ENCODE results near the gene C19orf81. TPM values are rescaled to one million over a fixed set of nuclear protein-coding genes. Genes with fewer than 3 reads are reported as not detected.

The C19orf81 gene
- total and polyA plus RNA-seq, 2 of the 13 experiments (the other 11 are each of a cell fraction or from before 2014, with no cell fraction given), result not detected

DNA sequence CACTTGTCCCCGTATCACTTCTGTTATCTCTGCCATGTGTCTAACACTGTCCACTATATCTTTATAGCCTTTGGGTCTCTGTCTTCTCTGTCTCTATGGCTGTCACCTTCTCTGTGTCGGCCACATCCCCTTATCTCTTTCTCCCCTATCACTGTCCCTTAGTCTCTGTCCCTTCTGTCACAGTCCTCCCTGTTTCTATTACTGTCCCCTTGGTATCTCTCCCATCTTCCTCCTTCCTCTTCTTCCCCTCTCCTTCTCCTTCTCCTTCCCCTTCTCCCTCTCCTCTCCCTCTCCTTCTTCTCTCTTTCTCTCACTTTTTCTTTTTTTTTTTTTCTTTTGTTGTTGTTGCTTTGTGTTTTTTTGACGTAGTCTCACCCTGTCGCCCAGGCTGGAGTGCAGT, 46.3 kb upstream of the C19orf81 start:
- H3K4me2 ChIP-seq (ENCODE audit: low read depth, low read length), result no peak overlapping the region
- TF ChIP-seq AGO1 (IDR thresholded peaks at IDR 0.05; ENCODE audit: low read depth, low read length, poor library complexity, severe bottlenecking), result no peak
- TF ChIP-seq ZNF101 (CRISPR knock-in tag; IDR thresholded peaks at IDR 0.05; ENCODE audit: borderline replicate concordance, low read depth), result no peak
- TF ChIP-seq ZNF44 (CRISPR knock-in tag; IDR thresholded peaks at IDR 0.05), result no peak
- no peak for TF ChIP-seq DR1 (CRISPR knock-in tag; IDR thresholded peaks at IDR 0.05)
- no peak for TF ChIP-seq KDM5B (CRISPR knock-in tag; IDR thresholded peaks at IDR 0.05; ENCODE audit: borderline replicate concordance)
- TF ChIP-seq, protein P1, sequence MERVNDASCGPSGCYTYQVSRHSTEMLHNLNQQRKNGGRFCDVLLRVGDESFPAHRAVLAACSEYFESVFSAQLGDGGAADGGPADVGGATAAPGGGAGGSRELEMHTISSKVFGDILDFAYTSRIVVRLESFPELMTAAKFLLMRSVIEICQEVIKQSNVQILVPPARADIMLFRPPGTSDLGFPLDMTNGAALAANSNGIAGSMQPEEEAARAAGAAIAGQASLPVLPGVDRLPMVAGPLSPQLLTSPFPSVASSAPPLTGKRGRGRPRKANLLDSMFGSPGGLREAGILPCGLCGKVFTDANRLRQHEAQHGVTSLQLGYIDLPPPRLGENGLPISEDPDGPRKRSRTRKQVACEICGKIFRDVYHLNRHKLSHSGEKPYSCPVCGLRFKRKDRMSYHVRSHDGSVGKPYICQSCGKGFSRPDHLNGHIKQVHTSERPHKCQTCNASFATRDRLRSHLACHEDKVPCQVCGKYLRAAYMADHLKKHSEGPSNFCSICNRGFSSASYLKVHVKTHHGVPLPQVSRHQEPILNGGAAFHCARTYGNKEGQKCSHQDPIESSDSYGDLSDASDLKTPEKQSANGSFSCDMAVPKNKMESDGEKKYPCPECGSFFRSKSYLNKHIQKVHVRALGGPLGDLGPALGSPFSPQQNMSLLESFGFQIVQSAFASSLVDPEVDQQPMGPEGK (CRISPR knock-in tag; IDR thresholded peaks at IDR 0.05), result no peak
- TF ChIP-seq HNRNPH1 (optimal IDR thresholded peaks at IDR 0.05; ENCODE audit: low read depth, low read length), result no peak
- TF ChIP-seq ZNF550 (CRISPR knock-in tag; IDR thresholded peaks at IDR 0.05; ENCODE audit: borderline replicate concordance), result no peak
- TF ChIP-seq ZNF274 (CRISPR knock-in tag; IDR thresholded peaks at IDR 0.05), result no peak
- no peak for TF ChIP-seq JARID2 (CRISPR knock-in tag; IDR thresholded peaks at IDR 0.05; ENCODE audit: insufficient replicate concordance)
- TF ChIP-seq, protein P2, sequence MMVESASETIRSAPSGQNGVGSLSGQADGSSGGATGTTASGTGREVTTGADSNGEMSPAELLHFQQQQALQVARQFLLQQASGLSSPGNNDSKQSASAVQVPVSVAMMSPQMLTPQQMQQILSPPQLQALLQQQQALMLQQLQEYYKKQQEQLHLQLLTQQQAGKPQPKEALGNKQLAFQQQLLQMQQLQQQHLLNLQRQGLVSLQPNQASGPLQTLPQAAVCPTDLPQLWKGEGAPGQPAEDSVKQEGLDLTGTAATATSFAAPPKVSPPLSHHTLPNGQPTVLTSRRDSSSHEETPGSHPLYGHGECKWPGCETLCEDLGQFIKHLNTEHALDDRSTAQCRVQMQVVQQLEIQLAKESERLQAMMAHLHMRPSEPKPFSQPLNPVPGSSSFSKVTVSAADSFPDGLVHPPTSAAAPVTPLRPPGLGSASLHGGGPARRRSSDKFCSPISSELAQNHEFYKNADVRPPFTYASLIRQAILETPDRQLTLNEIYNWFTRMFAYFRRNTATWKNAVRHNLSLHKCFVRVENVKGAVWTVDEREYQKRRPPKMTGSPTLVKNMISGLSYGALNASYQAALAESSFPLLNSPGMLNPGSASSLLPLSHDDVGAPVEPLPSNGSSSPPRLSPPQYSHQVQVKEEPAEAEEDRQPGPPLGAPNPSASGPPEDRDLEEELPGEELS (CRISPR knock-in tag; IDR thresholded peaks at IDR 0.05), result no peak
- no peak for TF ChIP-seq KLF15 (CRISPR knock-in tag; IDR thresholded peaks at IDR 0.05; ENCODE audit: borderline replicate concordance)
- TF ChIP-seq ZNF24 (IDR thresholded peaks at IDR 0.05), result no peak
- TF ChIP-seq TBX3 (IDR thresholded peaks at IDR 0.05; ENCODE audit: borderline replicate concordance), result no peak
- no peak for TF ChIP-seq KLF6 (CRISPR knock-in tag; IDR thresholded peaks at IDR 0.05)
- TF ChIP-seq KAT2B (IDR thresholded peaks at IDR 0.05; ENCODE audit: borderline replicate concordance, low read depth, low read length), result no peak
- no peak for TF ChIP-seq ELF1 (CRISPR knock-in tag; IDR thresholded peaks at IDR 0.05)
- TF ChIP-seq ZBTB42 (CRISPR knock-in tag; IDR thresholded peaks at IDR 0.05), result no peak
- TF ChIP-seq JUNB (CRISPR knock-in tag; IDR thresholded peaks at IDR 0.05; ENCODE audit: borderline replicate concordance), result no peak

More for the DNA sequence above, 46.3 kb upstream of the C19orf81 start:
- Histone ChIP-seq H3K36me3 (replicated peaks in 1 of 2; ENCODE audit: control insufficient read depth in 1 of 2, insufficient read depth in 2 of 2, low read length in 2 of 2) (no peaks in the 10 kb centered on the region), H3K27ac (ENCODE audit: extremely low read length, insufficient read depth, low read length) (no peak overlapping the region), H3K9ac (ENCODE audit: insufficient read depth, low read depth, low read length) (no peak overlapping the region), H3K4me3 (replicated peaks in 1 of 3; ENCODE audit: insufficient read depth in 1 of 3, low read depth in 2 of 3, low read length in 3 of 3) (no peak overlapping the region), H4K20me1 (ENCODE audit: insufficient read depth, low read length) (no peaks in the 10 kb centered on the region), H3K9me3 (ENCODE audit: low read length) (no peaks in the 10 kb centered on the region), H3K4me1 (ENCODE audit: insufficient read depth, low read length) (no peaks in the 10 kb centered on the region), H2AFZ (ENCODE audit: low read length) (no peak overlapping the region), H3K79me2 (ENCODE audit: insufficient read depth, low read length) (no peaks in the 10 kb centered on the region), H3K27me3 (ENCODE audit: control insufficient read depth in 1 of 2, insufficient read depth in 2 of 2, low read length in 2 of 2) (peaks cover 1 to 22% of the 10 kb centered on the region in 2 experiments; a peak in 2 of 5 replicates)
- no peak for ATAC-seq
- ChIA-PET CTCF (ENCODE audit: low intra/inter-chr PET ratio, low total read pairs) (no interaction called here), POLR2A (no interaction called here)
- no TSS peak for BruUV-seq (replicated peaks)
- intact Hi-C loops (cut with micrococcal nuclease; ENCODE audit: unreplicated experiment) (no loop called here), in situ Hi-C loops (cut with HindIII; ENCODE audit: extremely low pct_ligation_motif_present, low pct_unique_long_range_greater_than_20kb) (loop anchor here (10.0 kb wide), 1 partner anchor 182 kb away; no protein-coding TSS in a partner anchor)
- FAIRE-seq, result no peak
- DNase-seq (ENCODE audit: low spot score), result no peak
- WGBS (ENCODE audit: low lambda C conversion rate), result 14% methylated on average over 4 of the region's 4 CpGs

Data from HepG2 (cell line).